ENCODE results near the gene CCDC170.
"Not testable (repeated sequence)": the region's sequence is repeated elsewhere in the genome, so short reads cannot be mapped to it uniquely, and the experiment has no call there.

CCDC170 gene

GRCh38 chr6:151451950-151452749 lies 41.7 kb upstream of the CCDC170 start, which contains the start of gene RMND1:
TSS of gene RMND1 (minus strand) at chr6:151452126. CDS start at chr6:151445811, 6,315 bp downstream.
- ChIA-PET POLR2A (interaction anchor here (1.1 kb wide), 1 partner anchor 10 kb away, joined by 3 read pairs; no protein-coding TSS in a partner anchor), CTCF (interaction anchor here (1.0 to 2.1 kb wide), 4 partner anchors 10 to 47 kb away, joined by 3 to 30 read pairs (median 6); no protein-coding TSS in a partner anchor)
- no peak for TF ChIP-seq CTCF (IDR thresholded peaks at IDR 0.05; ENCODE audit: control extremely low read depth, extremely low read depth, low read depth, missing control alignments)
- peak; percentile 97 for DNase-seq (ENCODE audit: extremely low spot score)

GRCh38 chr6:151452750-151453427 lies 40.9 kb upstream of the CCDC170 start:
- CTCF ChIA-PET: interaction anchor here (0.7 to 2.1 kb wide), 4 partner anchors 11 to 57 kb away, joined by 3 to 30 read pairs (median 6); no protein-coding TSS in a partner anchor

GRCh38 chr6:151455751-151456398 lies 37.9 kb upstream of the CCDC170 start:
- CTCF ChIA-PET; DNase-seq (ENCODE audit: extremely low spot score); POLR2A ChIA-PET: not testable (repeated sequence)

More at GRCh38 chr6:151452750-151453427, 40.9 kb upstream of the CCDC170 start:
- POLR2A ChIA-PET: no interaction called here
- TF ChIP-seq CTCF (IDR thresholded peaks at IDR 0.05; ENCODE audit: control extremely low read depth, extremely low read depth, low read depth, missing control alignments): no peak
- no peak for DNase-seq (ENCODE audit: extremely low spot score)

GRCh38 chr6:151461673-151462072 lies 32.1 kb upstream of the CCDC170 start:
- no peak for DNase-seq (ENCODE audit: extremely low spot score)
- no peak for TF ChIP-seq CTCF (IDR thresholded peaks at IDR 0.05; ENCODE audit: control extremely low read depth, extremely low read depth, low read depth, missing control alignments)
- CTCF ChIA-PET: interaction anchor here (1.2 to 1.4 kb wide), 2 partner anchors 14 to 29 kb away, joined by 3 to 5 read pairs; no protein-coding TSS in a partner anchor
- POLR2A ChIA-PET: no interaction called here

- TF ChIP-seq CTCF (IDR thresholded peaks at IDR 0.05; ENCODE audit: control extremely low read depth, extremely low read depth, low read depth, missing control alignments): no peak
- DNase-seq (ENCODE audit: extremely low spot score): no peak
- ChIA-PET POLR2A (no interaction called here), CTCF (interaction anchor here (2.0 kb wide), 1 partner anchor 11 kb away, joined by 8 read pairs; no protein-coding TSS in a partner anchor)
These were observed 29.1 kb upstream of the CCDC170 start for GRCh38 chr6:151464702-151465101.

GRCh38 chr6:151475653-151476523 lies 17.9 kb upstream of the CCDC170 start:
- POLR2A ChIA-PET: no interaction called here
- peak; percentile 63 for TF ChIP-seq CTCF (IDR thresholded peaks at IDR 0.05; ENCODE audit: control extremely low read depth, extremely low read depth, low read depth, missing control alignments)
- DNase-seq (ENCODE audit: extremely low spot score): peak; percentile 59
- CTCF ChIA-PET: interaction anchor here (0.7 to 2.8 kb wide), 10 partner anchors 10 to 81 kb away, joined by 3 to 18 read pairs (median 4); no protein-coding TSS in a partner anchor

Measured in GM10248 (cell line).